GM06990 (cell line): ENCODE measurements around the gene INTS4.
A peak's percentile ranks its signal among the peaks of the same experiment; 100 is the strongest.
"Not testable (repeated sequence)": the region's sequence is repeated elsewhere in the genome, so short reads cannot be mapped to it uniquely, and the experiment has no call there.

Experiments
- DNase-seq: peaks from one replicate; pipeline ENCODE4 v3.0.0-alpha.2; 2011; ENCODE audit not compliant: insufficient read length; ENCODE audit errors: extremely low read depth
- H3K27me3 ChIP-seq: replicated peaks from 2 replicates; pipeline ENCODE4 v1.6.0; 2011; ENCODE audit warnings: low read length; ENCODE audit not compliant: control insufficient read depth, insufficient read depth
- H3K36me3 ChIP-seq: 2 replicates; pipeline ENCODE4 v1.5.1; 2011; ENCODE audit warnings: low read length; ENCODE audit not compliant: control insufficient read depth, insufficient read depth
- H3K4me3 ChIP-seq: replicated peaks from 2 replicates; pipeline ENCODE4 v1.5.1; 2011; ENCODE audit warnings: low read depth, mild to moderate bottlenecking, control low read depth, low read length
- CTCF ChIP-seq: IDR thresholded peaks from 2 replicates; pipeline ENCODE4 v1.5.1; 2011; ENCODE audit warnings: low read length, control low read depth, mild to moderate bottlenecking, inconsistent platforms; ENCODE audit not compliant: insufficient read depth, poor library complexity, severe bottlenecking

Gene INTS4

GRCh38 chr11:77884829-77885190, 109.7 kb downstream of the INTS4 start:
- Histone ChIP-seq H3K4me3 (no peak overlapping the region), H3K27me3 (no peaks in the 10 kb centered on the region), H3K36me3 (peaks cover 2% of the 10 kb centered on the region)
- TF ChIP-seq CTCF, result no peak
- no peak for DNase-seq

- no peak overlapping the region for H3K4me3 ChIP-seq
- TF ChIP-seq CTCF, result no peak
- no peaks in the 10 kb centered on the region for H3K27me3 ChIP-seq
- no peak for DNase-seq
- peaks cover 2% of the 10 kb centered on the region for H3K36me3 ChIP-seq
These were observed 110.2 kb downstream of the INTS4 start for GRCh38 chr11:77884186-77884828.

GRCh38 chr11:77883775-77884174, 110.7 kb downstream of the INTS4 start:
- TF ChIP-seq CTCF, result no peak
- peaks cover 4% of the 10 kb centered on the region for H3K36me3 ChIP-seq
- no peaks in the 10 kb centered on the region for H3K27me3 ChIP-seq
- H3K4me3 ChIP-seq, result no peak overlapping the region
- no peak for DNase-seq

- no peak overlapping the region for H3K4me3 ChIP-seq
- no peaks in the 10 kb centered on the region for H3K27me3 ChIP-seq
- H3K36me3 ChIP-seq, result peaks cover 4% of the 10 kb centered on the region
- no peak for TF ChIP-seq CTCF
- DNase-seq, result no peak
These were observed 112.1 kb downstream of the INTS4 start for GRCh38 chr11:77882396-77882795.

- H3K36me3 ChIP-seq, result peaks cover 4% of the 10 kb centered on the region
- TF ChIP-seq CTCF, result no peak
These were observed 115.2 kb downstream of the INTS4 start for GRCh38 chr11:77879218-77879617.

GRCh38 chr11:77878247-77878646, 116.2 kb downstream of the INTS4 start:
- not testable (repeated sequence) for H3K36me3 ChIP-seq, H3K27me3 ChIP-seq, H3K4me3 ChIP-seq, DNase-seq

More at GRCh38 chr11:77879218-77879617, 115.2 kb downstream of the INTS4 start:
- Histone ChIP-seq H3K4me3 (no peak overlapping the region), H3K27me3 (no peaks in the 10 kb centered on the region)
- peak; percentile 9 for DNase-seq
